ENCODE results near the gene NAV3.

The NAV3 gene, protein sequence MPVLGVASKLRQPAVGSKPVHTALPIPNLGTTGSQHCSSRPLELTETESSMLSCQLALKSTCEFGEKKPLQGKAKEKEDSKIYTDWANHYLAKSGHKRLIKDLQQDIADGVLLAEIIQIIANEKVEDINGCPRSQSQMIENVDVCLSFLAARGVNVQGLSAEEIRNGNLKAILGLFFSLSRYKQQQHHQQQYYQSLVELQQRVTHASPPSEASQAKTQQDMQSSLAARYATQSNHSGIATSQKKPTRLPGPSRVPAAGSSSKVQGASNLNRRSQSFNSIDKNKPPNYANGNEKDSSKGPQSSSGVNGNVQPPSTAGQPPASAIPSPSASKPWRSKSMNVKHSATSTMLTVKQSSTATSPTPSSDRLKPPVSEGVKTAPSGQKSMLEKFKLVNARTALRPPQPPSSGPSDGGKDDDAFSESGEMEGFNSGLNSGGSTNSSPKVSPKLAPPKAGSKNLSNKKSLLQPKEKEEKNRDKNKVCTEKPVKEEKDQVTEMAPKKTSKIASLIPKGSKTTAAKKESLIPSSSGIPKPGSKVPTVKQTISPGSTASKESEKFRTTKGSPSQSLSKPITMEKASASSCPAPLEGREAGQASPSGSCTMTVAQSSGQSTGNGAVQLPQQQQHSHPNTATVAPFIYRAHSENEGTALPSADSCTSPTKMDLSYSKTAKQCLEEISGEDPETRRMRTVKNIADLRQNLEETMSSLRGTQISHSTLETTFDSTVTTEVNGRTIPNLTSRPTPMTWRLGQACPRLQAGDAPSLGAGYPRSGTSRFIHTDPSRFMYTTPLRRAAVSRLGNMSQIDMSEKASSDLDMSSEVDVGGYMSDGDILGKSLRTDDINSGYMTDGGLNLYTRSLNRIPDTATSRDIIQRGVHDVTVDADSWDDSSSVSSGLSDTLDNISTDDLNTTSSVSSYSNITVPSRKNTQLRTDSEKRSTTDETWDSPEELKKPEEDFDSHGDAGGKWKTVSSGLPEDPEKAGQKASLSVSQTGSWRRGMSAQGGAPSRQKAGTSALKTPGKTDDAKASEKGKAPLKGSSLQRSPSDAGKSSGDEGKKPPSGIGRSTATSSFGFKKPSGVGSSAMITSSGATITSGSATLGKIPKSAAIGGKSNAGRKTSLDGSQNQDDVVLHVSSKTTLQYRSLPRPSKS (N-terminal part only)
- total RNA-seq, result 0 to 0.57 (median 0.02) reads per million in 18 experiments

DNA sequence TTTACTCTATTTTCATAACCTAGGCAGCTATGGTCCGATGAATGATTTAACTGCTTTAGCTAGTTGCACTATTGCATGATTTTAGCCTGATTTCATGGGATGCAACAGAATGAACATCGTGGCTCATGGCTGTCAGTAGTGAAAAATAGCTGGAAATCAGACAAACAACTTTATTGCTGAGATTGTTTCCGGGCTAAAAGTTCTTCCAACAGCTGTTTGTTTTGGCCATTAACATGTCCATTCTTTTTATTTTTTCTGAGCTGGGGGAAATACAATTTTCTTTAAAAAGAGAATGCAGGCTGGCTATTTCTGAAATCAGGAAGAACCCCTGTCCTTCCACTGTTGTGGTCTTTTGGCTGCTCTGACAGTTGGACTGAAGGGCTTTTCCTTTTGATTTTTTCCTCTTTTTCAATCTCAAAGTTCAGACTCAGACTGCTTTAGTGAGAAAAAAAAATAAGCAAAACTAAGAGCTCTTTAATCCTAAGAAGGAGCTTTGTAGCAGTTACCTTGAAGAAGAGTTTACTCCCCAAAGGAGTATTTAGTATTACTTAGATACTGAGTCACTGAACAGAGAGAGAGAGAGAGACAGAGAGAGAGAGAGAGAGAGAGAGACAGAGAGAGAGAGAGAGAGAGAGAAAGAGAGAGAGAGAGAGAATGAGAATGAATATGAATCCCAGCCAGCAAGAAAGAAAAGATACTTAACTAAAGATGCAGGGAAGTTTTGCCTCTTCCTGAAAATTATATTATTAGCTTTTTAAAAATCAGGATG lies at the start of gene NAV3:
Gene NAV3 (plus strand): TSS at position 312 of the 769 bp plus-strand sequence. CDS start 568 bp downstream, outside the sequence.
- no peak for DNase-seq

DNA sequence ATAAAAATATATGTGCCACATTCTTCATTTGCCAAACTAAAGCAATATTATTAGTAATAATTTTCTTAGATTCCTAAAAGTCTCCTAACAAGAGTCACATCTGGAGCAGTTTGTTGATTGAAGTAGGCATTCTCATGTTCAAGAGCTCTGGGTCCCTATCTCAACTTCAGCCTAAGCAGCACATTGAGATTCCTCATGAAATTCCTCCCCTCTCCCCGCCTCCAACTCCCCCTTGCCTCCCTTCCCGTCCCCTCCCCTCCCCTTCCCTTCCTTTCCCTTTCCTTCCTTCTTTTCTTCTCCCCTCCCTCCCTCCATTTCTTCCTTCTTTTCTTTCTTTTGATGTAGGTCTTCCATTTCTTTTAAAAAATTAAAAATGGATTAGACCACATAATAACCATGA lies 48.7 kb upstream of the NAV3 start:
- no peak for DNase-seq

DNA sequence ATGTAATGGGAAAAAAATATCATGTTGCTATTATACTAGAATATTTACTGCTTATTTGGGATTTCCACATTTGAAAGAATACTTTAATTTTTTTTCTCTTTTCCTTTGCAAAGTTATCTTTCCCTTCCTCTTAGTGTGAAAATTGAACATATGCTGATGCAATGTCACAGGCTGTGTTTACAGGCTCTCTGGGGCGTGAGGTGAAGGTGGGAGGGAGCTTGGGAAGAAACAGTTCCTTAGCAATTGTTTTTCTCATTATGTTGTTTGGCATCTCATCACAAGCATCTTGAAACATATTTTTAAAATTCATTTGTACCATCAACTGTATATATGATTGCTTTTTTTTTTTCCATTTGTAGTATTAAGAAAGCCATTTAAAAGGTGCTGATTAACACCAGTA lies 47.9 kb upstream of the NAV3 start:
- DNase-seq, result no peak

DNA sequence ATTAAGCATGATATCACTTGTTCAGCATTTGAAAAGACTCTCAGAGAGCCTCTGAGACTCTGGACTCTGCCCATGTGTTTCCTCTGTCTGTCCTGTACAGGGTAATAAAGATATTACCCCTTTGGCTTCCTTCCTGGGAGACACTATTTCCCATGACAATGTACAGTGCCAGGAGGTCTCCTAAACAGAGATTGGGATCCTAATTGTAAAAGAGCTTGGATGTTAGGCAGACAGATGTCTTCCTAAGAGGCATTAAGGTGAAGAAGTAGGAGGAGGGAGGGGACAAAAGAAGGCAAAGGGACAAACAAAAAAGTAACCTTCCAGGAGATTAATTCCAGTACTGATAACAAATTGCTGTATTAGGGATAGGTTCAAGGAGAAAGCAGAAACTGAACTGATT lies 45.5 kb upstream of the NAV3 start:
- no peak for DNase-seq

DNA sequence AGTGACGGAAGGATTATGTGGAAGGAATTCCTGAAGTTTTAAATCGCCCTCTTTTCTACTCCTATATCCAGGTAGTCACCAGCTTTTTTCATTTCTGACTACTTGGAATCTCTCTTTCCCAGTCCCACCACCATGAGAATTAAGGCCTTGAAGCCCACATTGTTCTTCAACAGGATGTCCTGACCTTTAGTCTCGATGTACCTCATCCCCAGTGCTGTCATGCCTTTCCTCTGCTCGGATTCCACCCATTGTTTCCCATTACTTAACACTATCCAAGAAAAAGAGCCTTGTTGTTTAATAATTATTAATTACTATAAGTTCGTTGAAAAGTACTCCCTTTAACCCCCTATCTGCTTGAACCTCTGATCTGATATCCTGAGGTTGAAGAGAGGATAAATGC lies 44.0 kb upstream of the NAV3 start:
- no peak for DNase-seq

DNA sequence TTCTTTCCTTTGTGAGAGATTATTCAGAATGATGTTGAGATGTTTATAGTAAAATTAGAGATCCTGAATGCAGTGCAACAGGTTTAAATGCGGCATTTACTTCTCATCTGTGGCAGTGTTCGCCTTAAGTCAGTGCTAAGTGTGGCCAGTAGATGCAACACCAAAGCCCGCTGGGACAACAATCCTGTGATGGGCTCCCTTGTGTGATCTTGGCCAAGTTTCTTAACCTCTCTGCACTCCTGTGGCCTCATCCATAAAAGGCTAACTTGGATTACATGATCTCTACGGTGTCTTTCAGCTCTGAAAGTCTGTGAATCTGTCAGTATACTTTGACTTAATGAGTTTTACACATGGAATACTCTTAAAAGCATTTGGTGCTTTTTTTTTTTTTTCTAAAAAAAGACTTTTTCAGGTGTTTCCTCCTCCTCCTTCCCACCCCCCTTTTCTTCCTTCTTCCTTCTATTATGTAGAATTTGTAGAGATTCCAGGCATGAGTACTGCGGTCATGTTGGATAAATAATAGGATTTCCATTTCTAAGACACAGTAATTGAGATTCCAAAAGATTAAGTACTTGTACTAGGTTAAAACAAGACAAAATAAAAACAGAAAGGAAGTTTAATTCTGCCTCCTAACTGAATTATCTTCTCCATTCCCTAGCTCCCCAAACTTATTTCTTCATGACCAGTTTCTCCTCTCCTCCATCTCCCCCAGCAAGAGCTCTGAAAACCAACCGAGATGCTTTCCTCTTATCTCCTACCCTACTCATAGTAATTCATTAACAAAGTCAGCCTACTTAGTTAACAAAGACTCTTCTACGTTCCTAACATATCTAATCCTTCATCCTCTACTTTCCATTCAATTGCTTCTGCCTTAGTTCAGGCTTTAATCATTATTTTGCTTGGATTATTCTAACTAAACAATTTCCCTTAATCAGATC lies 42.2 kb upstream of the NAV3 start:
- no peak for DNase-seq

DNA sequence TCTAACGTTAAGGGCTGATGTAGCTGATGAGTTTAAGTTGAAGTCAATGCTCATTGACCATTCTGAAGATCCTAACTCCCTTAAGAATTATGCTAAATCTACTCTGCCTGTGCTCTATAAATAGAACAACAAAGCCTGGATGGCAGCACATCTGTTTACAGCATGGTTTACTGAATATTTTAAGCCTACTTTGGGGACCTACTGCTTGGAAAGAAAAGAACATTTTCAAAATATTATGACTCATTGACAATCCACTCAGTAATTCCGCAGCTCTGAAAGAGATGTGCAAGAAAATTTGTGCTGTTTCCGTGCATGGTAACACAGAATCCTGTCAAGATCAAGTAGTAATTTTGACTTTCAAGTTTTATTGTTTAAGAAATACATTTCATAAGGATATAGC lies 35.0 kb upstream of the NAV3 start:
- DNase-seq, result no peak

DNA sequence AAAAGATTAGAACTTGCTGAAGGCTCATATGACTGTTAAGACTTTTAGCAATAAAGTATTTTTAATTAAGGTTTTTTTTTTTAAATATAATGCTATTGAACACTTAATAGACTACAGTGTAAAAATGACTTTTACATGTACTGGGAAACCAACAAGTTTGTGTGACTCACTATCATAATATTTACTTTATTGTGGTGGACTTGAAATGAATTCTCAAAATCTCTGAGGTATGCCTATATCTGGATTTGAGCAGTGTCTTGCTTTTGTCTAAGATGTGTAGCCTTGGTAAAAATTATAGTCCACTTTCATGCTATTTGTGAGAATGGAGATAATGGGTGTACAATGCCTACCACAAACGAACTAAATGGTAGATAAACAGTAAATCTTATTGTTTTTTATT lies 33.9 kb upstream of the NAV3 start:
- DNase-seq, result no peak

DNA sequence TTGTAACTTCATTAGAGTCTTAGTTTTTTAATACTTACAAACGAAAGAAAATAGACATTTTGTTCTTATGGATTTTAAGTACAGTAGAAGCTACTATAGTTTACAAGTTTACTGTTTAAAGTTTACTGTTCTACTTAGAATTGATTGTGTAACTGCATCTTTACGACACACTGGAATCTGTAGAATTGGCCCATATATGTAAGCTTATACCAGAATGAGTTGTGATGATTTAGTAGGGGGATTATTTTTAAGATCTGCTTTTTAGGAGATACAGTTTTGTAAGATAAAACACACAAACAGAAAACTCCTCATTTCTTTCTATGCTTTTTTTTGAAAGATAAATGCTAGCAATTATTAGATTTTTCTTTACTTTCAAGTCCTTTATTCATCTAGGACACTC lies 30.2 kb upstream of the NAV3 start:
- DNase-seq, result no peak

DNA sequence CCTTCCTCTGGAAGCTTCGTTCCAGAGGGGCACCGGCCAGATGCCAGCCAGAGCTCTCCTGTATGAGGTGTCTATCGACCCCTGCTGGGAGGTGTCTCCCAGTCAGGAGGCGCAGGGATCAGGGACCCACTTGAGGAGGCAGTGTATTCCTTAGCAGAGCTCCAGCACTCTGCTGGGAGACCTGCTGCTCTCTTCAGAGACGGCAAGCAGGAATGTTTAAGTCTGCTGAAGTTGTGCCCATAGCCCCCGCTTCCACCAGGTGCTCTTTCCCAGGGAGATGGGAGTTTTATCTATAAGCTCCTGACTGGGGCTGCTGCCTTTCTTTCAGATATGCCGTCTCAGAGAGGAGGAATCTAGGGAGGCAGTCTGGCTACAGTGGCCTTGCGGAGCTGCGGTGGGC lies 22.2 kb upstream of the NAV3 start:
- no peak for DNase-seq

DNA sequence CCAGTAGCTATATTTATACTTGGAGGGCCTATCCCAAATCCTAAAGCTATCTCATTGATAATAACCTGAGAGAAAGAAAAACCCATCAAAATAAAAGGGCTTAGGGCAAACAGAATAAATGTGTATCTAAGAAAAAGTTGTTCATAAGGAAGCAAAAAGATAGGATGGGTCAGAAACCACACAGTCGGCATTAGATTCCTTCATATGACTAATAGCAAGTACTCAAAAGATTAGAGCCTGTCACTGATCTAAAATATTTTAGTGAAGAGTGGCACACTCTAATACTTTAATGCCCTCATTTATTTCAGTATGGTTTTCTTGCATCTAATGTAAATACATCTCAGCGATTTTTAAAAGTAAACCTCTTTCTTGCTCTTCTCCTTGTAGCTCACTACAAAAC lies 17.1 kb upstream of the NAV3 start:
- DNase-seq, result no peak

DNA sequence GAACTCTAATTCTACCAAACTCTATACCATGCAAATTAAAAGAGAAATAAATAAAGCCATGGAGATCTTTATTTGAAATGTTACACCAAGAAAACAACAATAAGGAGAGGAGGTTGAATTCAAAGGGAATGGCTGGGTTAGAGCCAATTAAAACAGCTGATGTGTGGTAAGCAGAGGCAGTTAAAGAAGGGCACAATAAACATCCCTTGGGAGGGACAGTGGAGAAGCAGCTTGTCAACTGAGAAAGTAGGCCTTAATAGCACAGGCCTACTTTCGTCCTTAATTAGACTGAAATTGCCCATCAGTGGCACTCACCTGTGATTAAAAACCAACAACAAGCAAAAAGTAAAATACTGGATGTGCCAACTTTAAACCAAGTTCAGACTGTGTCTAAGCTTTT lies 16.3 kb upstream of the NAV3 start:
- DNase-seq, result no peak

DNA sequence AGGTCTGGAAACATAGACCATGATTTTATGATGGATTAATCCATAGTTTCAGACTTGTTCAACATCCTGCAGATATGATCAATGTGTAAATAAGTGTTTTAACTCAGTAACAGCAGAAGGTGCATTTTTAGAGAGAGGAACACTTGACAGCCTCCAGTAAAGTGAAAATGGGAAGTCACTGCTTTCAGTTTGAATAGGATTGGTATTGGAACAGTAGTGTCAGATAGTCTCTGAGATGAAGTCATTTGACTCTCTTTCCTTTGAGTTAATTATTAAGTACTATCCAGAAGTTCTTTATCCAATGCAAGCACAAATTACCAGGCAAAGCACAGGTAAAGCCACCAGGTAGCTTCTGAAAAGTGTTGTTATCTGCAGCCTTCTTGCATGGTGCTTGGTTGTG lies 14.5 kb upstream of the NAV3 start:
- no peak for DNase-seq

DNA sequence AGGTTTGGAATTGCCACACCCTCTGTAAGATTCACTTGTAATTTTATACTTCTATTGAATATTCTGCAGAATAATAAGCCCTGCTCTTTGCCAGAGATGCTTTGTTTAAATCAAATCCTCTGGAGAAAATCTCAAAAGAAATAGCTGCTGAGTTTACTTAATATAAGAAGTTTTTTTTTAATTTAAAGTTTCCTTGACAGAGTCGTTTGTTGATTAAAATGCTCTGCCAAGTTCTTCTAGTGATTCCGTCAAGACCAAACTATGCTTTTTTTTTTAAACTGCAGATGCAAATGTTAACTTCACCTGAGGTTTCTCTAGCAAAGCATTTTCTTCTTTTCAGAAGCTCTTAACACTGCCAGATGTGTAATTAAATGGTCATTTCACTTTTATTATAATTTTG lies 13.4 kb upstream of the NAV3 start:
- DNase-seq, result no peak

DNA sequence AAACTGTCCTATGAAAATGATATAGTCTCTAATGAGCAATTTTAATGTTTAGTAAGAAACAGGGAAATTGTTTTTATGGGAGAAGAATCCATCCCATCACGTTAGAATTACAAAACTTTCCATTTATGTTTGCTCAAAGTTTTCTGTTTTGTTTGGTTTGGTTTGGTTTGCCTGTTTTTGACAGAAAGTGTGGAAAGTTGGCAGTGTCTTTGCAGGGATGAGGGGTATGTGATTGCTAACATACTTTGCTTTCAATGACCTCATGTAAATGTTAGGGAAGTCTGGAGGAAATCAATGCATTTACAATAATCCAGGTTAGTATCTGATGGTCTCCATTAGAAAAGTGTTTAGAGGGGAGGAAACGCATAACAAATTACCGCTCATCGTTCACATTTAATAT lies 12.3 kb upstream of the NAV3 start:
- DNase-seq, result no peak

DNA sequence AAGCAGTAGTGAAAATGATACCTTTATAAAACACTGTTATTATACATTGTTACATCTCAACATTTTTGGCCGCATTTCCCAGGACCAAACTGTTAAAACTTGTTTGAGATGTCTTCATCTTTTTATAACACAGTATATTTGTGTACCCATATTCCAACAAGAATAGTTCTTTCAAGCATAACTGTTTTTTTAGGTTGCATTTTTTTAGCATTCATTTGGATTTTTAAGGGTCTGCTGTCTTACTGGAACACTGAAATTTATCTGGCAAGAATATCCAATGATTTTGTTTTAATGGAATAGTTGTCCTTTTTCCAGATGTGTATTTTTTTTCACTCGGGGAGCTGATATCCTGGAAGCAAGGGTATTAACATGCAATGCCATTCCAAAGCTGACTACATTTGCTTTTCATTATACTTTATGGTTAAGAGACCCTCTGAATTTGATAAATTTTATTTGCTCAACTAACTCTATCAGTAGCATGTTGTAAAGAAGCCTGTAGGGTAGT lies 8.9 kb upstream of the NAV3 start:
- no peak for DNase-seq

DNA sequence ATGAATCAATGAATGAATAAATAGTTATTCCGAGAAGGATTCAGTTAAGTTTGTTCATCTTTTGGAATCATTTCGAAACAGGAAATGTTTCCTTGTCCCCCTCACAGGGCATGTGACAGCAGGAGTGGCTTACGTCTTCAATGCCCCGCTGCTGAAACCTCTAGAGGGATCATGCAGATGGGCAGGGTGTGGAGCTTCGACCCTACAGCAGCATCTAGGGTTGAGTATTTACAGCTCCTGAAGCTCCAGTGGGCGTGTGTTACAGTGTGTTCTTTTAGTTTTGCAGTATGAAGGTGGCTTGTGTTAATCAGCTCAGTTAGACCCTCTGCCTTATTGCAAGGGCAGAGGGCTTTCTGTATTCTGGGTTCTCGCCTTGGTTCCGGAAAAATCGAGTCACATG lies 2.6 kb downstream of the NAV3 start:
- no peak for DNase-seq

DNA sequence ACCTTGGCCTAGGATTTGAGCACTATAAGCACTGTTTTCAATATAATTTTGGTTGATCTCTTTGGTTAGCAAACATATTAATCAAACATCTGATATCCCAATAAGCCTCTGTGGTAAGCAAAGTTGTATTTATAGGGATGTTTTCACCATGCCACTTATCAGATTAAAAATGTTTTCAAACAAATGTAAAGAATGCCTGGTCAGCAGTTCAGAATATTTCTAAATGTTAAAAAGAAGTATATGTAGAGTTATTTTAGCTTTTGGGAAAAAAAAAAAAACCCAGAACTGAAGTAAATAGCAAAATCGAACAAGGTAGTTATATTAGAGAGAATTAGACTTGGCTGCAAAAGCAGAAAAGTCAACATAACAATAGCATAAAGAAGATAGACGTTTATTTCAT lies 3.9 kb downstream of the NAV3 start:
- DNase-seq, result no peak

DNA sequence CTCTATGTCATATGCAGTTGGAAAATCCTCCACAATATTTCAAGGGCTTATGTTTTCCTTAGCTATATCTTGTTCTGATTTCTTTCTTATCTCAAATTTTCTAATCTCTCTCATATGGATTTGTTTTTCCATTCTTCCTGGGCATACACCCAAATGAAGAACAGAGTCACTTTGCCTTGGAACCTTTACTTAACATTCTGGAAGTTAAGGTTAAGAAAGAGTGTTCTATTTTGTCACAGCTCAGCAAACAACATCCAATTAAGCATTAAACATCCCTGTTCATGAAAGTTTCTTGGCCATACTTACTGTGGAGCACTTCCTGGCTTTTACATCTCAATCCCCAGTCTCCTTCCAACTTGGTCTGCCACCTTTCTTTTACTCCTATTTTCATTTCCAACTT lies 5.3 kb downstream of the NAV3 start:
- DNase-seq, result no peak

DNA sequence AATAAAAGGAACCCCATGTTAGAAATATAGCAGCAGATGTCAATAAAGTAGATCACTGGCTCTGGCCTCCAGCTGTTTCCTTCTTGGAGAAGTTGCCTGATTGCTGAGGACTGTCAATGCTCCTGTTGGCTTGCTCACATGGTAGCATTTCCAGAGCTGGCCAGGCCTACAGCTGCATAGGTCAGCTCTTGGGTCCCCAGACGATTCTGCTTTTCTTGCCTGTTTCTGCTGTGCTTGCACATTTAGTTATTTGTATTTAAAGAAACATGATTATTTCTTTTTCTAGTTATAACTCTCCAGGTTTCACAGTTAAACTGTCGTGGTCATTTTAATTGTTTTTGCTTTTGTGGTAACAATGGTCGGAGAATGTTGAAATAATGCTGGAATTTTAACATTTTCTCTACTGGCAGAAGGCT lies 7.2 kb downstream of the NAV3 start:
- no peak for DNase-seq

DNA sequence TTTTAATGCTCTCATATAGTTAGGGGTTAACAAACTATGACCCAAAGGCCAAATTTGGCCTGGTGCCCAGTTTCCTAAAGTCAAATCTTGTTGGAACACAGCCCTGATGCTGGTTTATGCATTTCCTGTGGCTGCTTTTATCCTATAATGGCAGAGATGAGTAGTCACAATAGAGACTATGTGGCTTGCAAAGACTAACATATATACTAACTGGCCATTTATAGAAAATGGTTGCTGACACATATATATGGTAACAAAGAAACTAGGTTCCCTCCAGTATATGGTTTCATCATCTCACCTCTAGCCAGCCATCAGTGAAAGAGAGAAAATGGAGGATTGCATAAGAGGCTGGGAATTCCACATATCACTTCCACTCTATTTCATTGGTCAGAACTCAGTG lies 10.8 kb downstream of the NAV3 start:
- DNase-seq, result no peak

Measured in inflammatory macrophage (primary cell).